Activated T-helper 2 cell treated with anti-CD3 and anti-CD28 coated beads, Interferon-gamma antibody, Interleukin-2, Interleukin-4, amounts not matched to agents 10 μg/mL and 5 μg/mL and 100 μg/mL, durations not matched to agents 14 hours and 24 hours and 36 hours (primary cell): Measurements from ENCODE around the gene LLCFC1. TPM values are rescaled to one million over a fixed set of nuclear protein-coding genes. Genes with fewer than 3 reads are reported as not detected.

Experiments
- DNase-seq: peaks from one replicate; pipeline ENCODE4 v3.0.0; 2021; ENCODE audit warnings: low spot score
- H3K27ac Mint-ChIP-seq: one replicate; pipeline ENCODE4 v1.8.0; 2021; ENCODE audit warnings: mixed read lengths
- H3K27me3 Mint-ChIP-seq: one replicate; pipeline ENCODE4 v1.8.0; 2021; ENCODE audit warnings: low read depth, mixed read lengths
- H3K36me3 Mint-ChIP-seq: one replicate; pipeline ENCODE4 v1.8.0; 2021; ENCODE audit warnings: low read depth, mixed read lengths
- H3K4me1 Mint-ChIP-seq: one replicate; pipeline ENCODE4 v1.8.0; 2021; ENCODE audit warnings: low read depth, mixed read lengths
- H3K4me3 Mint-ChIP-seq: one replicate; pipeline ENCODE4 v1.8.0; 2021; ENCODE audit warnings: low read depth, mild to moderate bottlenecking, moderate library complexity, mixed read lengths
- H3K9me3 Mint-ChIP-seq: one replicate; pipeline ENCODE4 v1.8.0; 2021; ENCODE audit warnings: mixed read lengths
- intact Hi-C: fragments of 100-400 bp; cut with micrococcal nuclease; formaldehyde crosslinking; loops from one replicate; pipeline ENCODE4 v1.15.1; 2023
- total RNA-seq: library from RNA; stranded (reverse); gene quantifications from 2 replicates; pipeline ENCODE4 v1.2.3, GENCODE V29; 2022

The LLCFC1 gene
- not detected in 2 replicates for total RNA-seq

DNA sequence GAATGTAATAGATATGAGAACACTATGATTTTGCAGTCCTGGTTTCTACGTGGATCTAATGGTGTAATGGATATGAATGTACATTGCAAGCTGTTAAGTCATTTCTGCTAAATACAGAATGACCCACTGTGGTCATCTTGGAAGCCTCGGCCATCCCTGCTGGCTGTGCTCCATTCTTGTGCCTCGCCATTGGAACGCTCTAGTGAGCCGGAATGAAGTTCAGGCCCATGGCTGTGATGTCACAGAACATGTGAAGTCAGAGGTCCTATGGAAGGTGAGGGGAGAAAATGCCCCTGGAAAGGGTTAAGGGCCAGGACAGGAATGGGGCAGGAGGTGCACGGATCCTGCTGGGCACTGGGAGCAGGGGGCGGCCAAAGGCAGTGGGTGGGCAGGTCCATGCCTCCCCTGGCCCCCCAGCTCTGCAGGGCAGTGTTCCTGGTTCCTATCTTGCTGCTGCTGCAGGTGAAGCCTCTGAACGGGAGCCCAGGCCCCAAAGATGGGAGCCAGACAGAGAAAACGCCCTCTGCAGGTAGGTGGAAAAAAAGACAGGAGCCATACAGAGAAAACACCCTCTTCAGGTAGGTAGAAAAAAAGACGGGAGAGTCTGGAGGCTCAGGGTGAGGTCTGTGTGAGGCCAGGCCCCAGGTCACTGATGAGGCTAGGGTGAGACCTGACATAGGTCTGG lies at the start of gene LLCFC1:
Gene LLCFC1, plus strand, starts transcription at position 259 of the 685 bp plus-strand sequence. Its CDS starts 138 bp downstream, at position 397.
- Mint-ChIP-seq H3K4me1 (no peaks in the 10 kb centered on the region), H3K4me3 (no peak within 1 kb of the TSS), H3K27ac (no peak within 1 kb of the TSS), H3K36me3 (no peaks in the 10 kb centered on the region), H3K27me3 (no peaks in the 10 kb centered on the region), H3K9me3 (no peaks in the 10 kb centered on the region)
- intact Hi-C loops: no loop called here
- no peak for DNase-seq

DNA sequence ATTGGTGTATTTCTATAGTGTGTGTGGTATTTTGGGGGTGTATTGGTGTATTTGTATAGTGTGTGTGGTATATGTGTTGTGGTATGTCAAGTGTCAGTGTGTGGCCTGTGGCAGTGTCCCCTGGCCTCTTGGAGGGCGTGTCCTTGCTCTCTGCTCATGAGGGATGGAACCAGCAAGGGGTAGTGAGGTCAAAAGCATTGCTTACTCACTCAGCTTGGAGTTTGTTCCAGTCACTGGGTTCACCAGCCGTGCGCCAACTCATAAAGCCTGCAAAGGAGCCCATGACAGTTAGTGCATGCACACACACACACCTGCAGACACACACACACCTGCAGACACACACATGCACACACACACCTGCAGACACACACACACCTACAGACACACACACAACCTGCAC lies 49.5 kb upstream of the LLCFC1 start:
- intact Hi-C loops: no loop called here
- H3K4me3 Mint-ChIP-seq: no peak overlapping the region
- H3K9me3 Mint-ChIP-seq: no peaks in the 10 kb centered on the region
- H3K4me1 Mint-ChIP-seq: no peaks in the 10 kb centered on the region
- no peak overlapping the region for H3K27ac Mint-ChIP-seq
- no peaks in the 10 kb centered on the region for H3K27me3 Mint-ChIP-seq
- H3K36me3 Mint-ChIP-seq: no peaks in the 10 kb centered on the region
- no peak for DNase-seq

- Mint-ChIP-seq H3K4me3 (no peak overlapping the region), H3K27ac (no peak overlapping the region), H3K27me3 (no peaks in the 10 kb centered on the region), H3K4me1 (no peaks in the 10 kb centered on the region), H3K36me3 (no peaks in the 10 kb centered on the region), H3K9me3 (no peaks in the 10 kb centered on the region)
- intact Hi-C loops: no loop called here
- DNase-seq: no peak
Measured at GRCh38 chr7:142890874-142891485, 48.3 kb upstream of the LLCFC1 start.

- Mint-ChIP-seq H3K27ac (no peak overlapping the region), H3K27me3 (no peaks in the 10 kb centered on the region)
Measured at GRCh38 chr7:142891490-142892082, 47.7 kb upstream of the LLCFC1 start.

DNA sequence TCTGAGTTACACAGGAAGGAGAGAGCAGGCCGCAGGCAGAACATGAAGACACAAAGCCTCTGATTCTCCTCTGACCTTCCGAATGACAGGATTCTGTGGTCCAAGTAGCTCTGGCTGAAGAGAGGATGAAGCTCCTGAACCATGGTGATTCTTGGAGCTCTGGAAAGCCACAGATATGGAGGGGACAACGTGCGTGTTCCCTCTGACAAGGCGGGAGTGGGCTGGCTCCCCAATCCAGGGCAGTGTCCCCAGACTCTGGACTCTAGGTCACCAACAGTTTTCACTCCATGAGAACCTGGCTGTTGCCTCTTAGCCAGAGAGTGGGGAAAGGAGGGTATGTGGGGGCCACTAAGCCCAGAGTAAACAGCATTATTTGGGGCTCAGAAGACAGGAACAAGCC lies 46.3 kb upstream of the LLCFC1 start:
- Mint-ChIP-seq H3K27ac (no peak overlapping the region), H3K4me1 (no peaks in the 10 kb centered on the region), H3K4me3 (no peak overlapping the region), H3K36me3 (no peaks in the 10 kb centered on the region), H3K27me3 (no peaks in the 10 kb centered on the region), H3K9me3 (no peaks in the 10 kb centered on the region)
- intact Hi-C loops: no loop called here
- no peak for DNase-seq

More at GRCh38 chr7:142891490-142892082, 47.7 kb upstream of the LLCFC1 start:
- no peaks in the 10 kb centered on the region for H3K4me1 Mint-ChIP-seq
- intact Hi-C loops: no loop called here
- no peak overlapping the region for H3K4me3 Mint-ChIP-seq
- no peaks in the 10 kb centered on the region for H3K36me3 Mint-ChIP-seq
- H3K9me3 Mint-ChIP-seq: no peaks in the 10 kb centered on the region
- no peak for DNase-seq

GRCh38 chr7:142894112-142894984 lies 44.9 kb upstream of the LLCFC1 start:
- H3K36me3 Mint-ChIP-seq: no peaks in the 10 kb centered on the region
- DNase-seq: no peak
- intact Hi-C loops: no loop called here

DNA sequence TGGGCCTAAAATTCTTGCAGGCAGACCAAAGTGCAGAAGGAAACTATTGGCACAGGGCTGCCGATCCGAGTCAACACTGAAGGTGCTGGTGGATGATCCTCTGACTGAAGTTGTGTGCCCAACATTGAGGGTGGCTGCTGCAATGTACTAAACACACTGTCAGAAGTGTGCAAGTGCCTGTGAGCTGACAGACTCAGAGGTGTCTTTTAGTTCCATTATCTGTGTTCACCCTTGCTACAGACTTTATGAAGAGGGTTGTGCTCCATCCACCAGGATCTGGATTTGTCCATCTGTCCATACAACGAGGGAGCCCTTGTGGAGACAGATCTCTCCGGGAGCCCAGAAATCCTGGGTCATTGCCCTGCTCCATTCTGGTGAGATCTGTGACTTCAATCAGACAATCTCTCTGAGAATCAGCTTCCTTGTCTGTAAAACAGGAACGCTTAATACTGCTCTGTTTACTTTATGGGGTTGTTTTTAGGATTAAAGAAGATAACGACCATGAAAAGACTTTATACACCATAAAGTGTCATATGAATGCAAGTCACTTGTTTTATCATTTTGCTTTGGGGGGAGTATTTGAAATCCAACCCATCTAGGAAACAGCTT lies 44.2 kb upstream of the LLCFC1 start:
- Mint-ChIP-seq H3K4me3 (no peak overlapping the region), H3K36me3 (no peaks in the 10 kb centered on the region), H3K4me1 (no peaks in the 10 kb centered on the region), H3K27me3 (peaks cover 4% of the 10 kb centered on the region), H3K9me3 (no peaks in the 10 kb centered on the region), H3K27ac (no peak overlapping the region)
- intact Hi-C loops: no loop called here
- DNase-seq: no peak

More at GRCh38 chr7:142894112-142894984, 44.9 kb upstream of the LLCFC1 start:
- Mint-ChIP-seq H3K27ac (no peak overlapping the region), H3K4me3 (no peak overlapping the region), H3K4me1 (no peaks in the 10 kb centered on the region), H3K27me3 (peaks cover 2% of the 10 kb centered on the region), H3K9me3 (no peaks in the 10 kb centered on the region)

DNA sequence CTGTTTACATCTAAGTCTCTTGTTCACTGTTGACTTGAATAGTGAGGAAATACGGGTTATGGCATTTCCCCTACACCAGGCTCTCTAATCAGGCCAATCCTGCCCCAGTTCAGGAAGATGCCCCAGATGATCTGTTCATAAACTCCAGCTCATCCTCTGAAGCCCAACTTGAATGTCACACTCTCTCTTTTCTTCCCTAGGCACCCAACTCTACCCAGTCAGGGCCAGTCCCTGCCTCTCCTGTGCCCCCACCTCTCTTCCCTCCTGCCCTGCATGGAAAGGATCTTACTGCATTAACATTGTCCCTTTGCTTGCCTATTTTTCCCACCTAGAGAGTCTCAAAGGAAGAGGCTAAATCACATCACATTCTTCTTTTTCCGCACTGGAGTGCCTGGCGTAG lies 43.1 kb upstream of the LLCFC1 start:
- Mint-ChIP-seq H3K27me3 (peaks cover 4% of the 10 kb centered on the region), H3K4me1 (no peaks in the 10 kb centered on the region), H3K4me3 (no peak overlapping the region), H3K27ac (no peak overlapping the region), H3K36me3 (no peaks in the 10 kb centered on the region), H3K9me3 (no peaks in the 10 kb centered on the region)
- intact Hi-C loops: no loop called here
- DNase-seq: no peak

DNA sequence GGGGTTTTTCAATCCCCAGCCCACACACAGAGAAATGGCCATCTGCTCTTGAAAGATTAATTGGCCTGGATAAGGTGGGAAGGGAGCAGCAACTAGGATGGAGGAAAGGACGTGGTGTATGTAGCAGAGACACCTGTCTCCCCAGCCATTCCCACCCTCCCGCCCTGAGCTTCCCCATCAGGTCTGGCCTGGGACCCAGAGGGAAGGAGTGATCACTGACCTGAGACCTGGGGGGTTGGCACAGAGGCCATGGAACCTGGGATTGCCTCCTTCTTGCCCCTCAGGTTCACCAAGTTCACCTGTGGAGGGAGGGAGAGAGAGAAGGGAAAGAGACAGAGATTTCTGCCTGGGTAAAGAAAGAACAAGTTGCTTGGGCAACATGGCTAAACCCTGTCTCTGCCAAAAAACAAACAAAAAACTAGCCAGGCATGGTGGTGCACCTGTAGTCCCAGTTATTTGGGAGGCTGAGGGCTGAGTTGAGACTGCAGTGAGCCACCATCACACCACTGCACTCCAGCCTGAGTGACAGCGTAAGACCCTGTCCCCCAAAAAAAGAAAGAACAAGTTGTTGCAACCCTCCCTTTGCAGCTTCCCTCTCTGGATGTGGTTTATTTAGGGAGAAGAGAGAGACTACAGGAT lies 42.4 kb upstream of the LLCFC1 start:
- DNase-seq: no peak
- Mint-ChIP-seq H3K27me3 (peaks cover 4% of the 10 kb centered on the region), H3K27ac (no peak overlapping the region), H3K4me1 (no peaks in the 10 kb centered on the region), H3K36me3 (no peaks in the 10 kb centered on the region), H3K9me3 (no peaks in the 10 kb centered on the region), H3K4me3 (no peak overlapping the region)
- intact Hi-C loops: no loop called here

DNA sequence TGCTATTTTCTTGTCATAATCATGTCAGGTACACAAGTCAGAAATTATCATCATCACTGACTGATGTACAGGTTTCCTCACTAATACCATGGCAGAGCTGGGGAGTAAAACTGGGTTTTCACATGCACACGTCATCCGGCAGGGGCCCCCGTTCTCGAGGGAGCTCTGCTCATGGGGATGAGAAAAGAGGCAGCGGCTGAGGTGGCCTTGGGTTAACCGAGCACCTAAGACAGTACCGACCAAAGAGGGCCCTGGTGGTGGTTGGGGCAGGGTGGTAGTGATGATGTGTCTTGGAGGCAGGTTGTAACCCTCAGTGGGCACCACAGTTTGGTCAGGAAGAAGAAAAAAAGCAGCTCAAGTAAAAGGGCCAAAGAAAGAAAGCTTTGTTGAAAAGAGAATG lies 41.6 kb upstream of the LLCFC1 start:
- intact Hi-C loops: no loop called here
- peaks cover 4% of the 10 kb centered on the region for H3K27me3 Mint-ChIP-seq
- H3K4me3 Mint-ChIP-seq: no peak overlapping the region
- H3K4me1 Mint-ChIP-seq: no peaks in the 10 kb centered on the region
- DNase-seq: no peak
- H3K36me3 Mint-ChIP-seq: no peaks in the 10 kb centered on the region
- no peak overlapping the region for H3K27ac Mint-ChIP-seq
- H3K9me3 Mint-ChIP-seq: no peaks in the 10 kb centered on the region

DNA sequence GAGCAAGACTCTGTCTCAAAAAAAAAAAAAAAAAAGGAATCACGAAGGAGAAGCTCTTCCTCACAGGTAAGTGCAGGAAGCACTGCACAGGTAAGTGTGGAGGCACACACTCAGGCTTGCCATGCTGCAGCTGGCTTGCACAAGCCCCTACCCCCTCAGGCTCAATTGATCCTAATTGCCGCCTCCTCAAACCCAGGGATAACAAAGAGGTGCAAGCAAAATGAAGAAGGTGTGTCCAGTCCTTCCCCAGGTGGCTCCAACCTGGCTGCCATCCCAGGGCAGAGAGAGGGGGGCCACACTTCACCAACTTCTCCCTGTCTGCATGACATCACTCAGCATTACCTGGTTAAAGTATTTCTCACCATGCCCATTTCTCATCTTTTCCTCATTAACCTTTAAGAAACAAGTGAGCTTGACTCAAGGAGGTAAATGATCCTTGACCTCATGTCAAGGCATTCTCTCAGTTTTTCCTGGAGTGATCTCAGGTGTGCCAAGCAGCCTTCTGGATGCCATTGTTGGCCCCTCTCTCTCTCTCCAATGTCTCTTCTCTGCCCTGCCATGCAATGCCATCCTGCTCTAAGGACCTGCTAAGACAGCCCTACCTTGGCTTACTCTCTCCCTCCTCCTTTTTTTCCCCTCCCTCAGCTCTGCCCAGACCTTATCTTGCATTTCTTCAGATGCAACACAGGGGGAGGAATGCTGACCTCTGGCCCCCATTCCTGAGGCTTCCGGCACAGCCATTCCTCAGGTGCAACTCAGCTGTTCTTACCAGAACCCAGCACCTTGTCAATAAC lies 40.7 kb upstream of the LLCFC1 start:
- H3K27ac Mint-ChIP-seq: no peak overlapping the region
- no peaks in the 10 kb centered on the region for H3K36me3 Mint-ChIP-seq
- H3K27me3 Mint-ChIP-seq: peaks cover 7% of the 10 kb centered on the region
- intact Hi-C loops: no loop called here
- DNase-seq: no peak
- no peaks in the 10 kb centered on the region for H3K4me1 Mint-ChIP-seq
- H3K4me3 Mint-ChIP-seq: no peak overlapping the region
- no peaks in the 10 kb centered on the region for H3K9me3 Mint-ChIP-seq
